GM12892 (cell line): ENCODE data around the gene SHC3.

Experiments used
- DNase-seq: peaks from one replicate; pipeline ENCODE4 v3.0.0; 2011; ENCODE audit not compliant: insufficient read length
- FAIRE-seq: peaks from 2 replicates; lab custom pipeline; 2011; peaks lifted over from hg19 to GRCh38; lab: Jason Lieb, UNC
- POLR2A ChIP-seq: IDR thresholded peaks from 2 replicates; pipeline ENCODE4 v1.6.1; 2011; ENCODE audit warnings: low read depth, low read length, control low read depth
- POLR2AphosphoS5 ChIP-seq: IDR thresholded peaks from 2 replicates; pipeline ENCODE4 v1.6.1; 2011; ENCODE audit warnings: low read depth, low read length, control low read depth
- TAF1 ChIP-seq: IDR thresholded peaks from 2 replicates; pipeline ENCODE4 v1.6.1; 2011; ENCODE audit warnings: low read depth, mild to moderate bottlenecking, control low read depth, low read length, borderline replicate concordance

Gene SHC3

DNA sequence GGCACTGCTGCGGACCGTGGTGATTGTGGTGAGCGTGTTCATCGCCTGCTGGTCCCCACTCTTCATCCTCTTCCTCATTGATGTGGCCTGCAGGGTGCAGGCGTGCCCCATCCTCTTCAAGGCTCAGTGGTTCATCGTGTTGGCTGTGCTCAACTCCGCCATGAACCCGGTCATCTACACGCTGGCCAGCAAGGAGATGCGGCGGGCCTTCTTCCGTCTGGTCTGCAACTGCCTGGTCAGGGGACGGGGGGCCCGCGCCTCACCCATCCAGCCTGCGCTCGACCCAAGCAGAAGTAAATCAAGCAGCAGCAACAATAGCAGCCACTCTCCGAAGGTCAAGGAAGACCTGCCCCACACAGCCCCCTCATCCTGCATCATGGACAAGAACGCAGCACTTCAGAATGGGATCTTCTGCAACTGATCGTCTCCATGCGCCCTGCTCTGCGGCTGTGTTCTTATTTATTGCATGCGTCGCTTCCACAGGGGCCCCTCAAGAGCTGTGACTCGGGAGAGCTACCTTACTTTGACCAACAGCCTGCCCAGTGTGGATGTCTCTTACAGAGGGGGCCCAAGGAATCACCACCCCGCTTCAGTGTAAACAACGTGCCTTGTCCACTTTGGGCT, 176.6 kb downstream of the SHC3 start:
- TF ChIP-seq TAF1 (no peak), POLR2A (no peak), POLR2AphosphoS5 (no peak)
- DNase-seq (no peak), FAIRE-seq (no peak)

DNA sequence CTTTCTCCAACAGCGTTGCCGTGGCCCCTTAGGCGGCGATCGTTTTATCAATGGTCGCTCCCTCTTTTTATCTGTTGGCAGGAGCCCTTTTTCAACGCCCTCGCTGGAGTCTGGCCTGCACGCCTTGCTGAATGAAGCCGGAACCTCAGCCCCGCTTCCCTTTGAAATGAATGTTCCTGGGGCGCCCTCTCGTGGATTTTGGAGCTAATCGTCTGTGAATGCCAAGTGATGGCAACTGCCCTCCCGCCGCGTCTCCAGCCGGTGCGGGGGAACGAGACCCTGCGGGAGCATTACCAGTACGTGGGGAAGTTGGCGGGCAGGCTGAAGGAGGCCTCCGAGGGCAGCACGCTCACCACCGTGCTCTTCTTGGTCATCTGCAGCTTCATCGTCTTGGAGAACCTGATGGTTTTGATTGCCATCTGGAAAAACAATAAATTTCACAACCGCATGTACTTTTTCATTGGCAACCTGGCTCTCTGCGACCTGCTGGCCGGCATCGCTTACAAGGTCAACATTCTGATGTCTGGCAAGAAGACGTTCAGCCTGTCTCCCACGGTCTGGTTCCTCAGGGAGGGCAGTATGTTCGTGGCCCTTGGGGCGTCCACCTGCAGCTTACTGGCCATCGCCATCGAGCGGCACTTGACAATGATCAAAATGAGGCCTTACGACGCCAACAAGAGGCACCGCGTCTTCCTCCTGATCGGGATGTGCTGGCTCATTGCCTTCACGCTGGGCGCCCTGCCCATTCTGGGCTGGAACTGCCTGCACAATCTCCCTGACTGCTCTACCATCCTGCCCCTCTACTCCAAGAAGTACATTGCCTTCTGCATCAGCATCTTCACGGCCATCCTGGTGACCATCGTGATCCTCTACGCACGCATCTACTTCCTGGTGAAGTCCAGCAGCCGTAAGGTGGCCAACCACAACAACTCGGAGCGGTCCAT, 177.4 kb downstream of the SHC3 start:
- peak; percentile 56 for DNase-seq
- no peak for FAIRE-seq
- TF ChIP-seq POLR2A (no peak), POLR2AphosphoS5 (no peak), TAF1 (no peak)

DNA sequence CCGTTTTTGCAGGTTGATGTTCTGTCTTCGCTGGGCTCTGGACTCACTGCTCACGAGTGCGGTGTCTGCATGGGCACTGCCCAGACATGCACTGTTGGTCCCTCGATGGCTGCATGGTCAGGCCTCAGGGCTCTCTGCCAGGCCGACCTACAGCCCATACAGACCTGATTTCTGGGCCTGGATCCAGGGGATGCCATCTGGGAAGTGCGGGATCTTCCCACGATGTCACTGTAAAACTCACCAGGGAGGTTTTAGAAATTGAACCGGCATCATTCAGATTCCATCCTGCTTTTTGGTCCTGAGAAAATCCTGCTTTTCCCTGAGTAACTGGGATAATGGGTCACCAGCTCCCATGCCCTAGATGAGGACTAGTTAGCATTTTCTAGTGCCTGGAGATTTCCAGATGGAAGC, 178.2 kb downstream of the SHC3 start:
- no peak for DNase-seq
- FAIRE-seq = no peak
- no peak for TF ChIP-seq POLR2A
- no peak for TF ChIP-seq TAF1
- no peak for TF ChIP-seq POLR2AphosphoS5

DNA sequence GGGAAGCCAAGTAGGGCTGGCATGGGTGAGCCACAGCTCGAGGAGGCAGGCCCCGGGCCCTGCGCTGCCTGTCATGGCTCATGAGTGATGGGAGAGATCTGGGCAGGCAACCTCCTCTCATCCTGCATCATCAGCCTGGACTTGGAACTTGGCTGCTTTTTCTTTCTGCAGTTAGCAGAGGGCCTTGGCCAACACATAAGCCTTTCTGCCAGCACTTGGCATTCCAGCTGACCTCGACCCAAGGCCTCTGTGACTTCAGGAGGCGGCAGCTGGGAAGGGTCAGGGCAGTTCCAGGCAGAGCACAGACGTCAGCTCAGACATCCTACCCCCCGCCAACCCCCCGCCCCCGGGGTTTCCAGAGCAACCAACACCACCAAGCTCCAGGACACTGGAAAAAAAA, 179.7 kb downstream of the SHC3 start:
- DNase-seq (no peak), FAIRE-seq (no peak)
- TF ChIP-seq TAF1 (no peak), POLR2AphosphoS5 (no peak), POLR2A (no peak)

DNA sequence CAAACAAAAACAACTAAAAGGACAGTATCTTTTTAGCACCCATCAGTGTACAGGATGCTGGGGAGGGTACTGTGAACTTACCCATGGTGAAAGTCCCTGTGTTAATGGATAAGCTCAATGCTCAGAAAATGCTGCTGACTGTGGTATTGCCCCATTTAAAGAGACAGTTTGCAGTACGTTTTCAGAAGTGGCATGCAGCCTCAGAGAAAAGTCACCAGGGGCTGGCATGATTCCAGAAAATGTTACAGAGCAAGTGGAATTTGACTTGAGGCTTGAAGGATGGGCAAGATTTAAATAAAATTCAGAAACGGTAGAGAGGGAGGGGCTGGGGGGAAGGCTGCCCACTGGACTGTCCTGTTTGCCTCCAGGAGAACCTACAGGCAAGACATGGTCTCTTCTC, 180.1 kb downstream of the SHC3 start:
- no peak for DNase-seq
- FAIRE-seq = no peak
- TF ChIP-seq POLR2A (no peak), POLR2AphosphoS5 (no peak), TAF1 (no peak)

DNA sequence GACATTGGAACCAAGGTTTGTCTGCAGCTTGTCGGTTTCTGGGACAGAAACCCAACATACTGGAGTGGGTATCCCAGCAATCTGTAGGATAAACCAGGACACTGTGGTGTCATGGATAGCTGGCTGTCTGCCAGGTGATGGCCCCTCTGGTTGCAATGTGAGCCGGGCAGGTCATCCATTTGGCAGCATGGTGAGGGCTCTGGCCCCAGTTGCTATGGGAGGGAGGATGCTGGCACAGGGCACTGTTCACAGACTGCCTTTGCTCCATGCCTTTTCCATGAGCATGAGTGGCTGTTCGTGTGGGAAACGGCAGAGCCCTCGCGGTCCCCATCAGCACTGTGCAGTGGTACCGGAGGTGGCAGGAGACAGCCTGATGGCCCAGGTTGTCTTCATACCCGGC, 181.0 kb downstream of the SHC3 start:
- FAIRE-seq = no peak
- no peak for TF ChIP-seq POLR2A
- TF ChIP-seq POLR2AphosphoS5 = no peak
- no peak for TF ChIP-seq TAF1
- no peak for DNase-seq

DNA sequence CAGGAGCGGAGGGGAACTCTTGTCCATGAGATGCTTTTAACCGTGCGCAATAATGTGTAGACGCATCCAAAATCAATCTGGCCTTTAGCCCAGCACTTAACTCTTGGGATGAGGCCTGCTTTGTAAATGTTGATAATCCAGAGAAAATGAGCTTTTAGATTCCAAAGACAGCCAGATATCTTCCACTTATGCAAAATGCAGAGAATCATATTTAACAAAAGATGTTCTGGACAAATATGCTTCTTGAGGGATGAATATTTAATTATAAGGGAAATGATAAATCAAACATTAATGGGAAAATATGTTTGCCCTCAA, 181.7 kb downstream of the SHC3 start:
- FAIRE-seq = no peak
- TF ChIP-seq POLR2AphosphoS5 (no peak), TAF1 (no peak), POLR2A (no peak)
- DNase-seq = no peak

DNA sequence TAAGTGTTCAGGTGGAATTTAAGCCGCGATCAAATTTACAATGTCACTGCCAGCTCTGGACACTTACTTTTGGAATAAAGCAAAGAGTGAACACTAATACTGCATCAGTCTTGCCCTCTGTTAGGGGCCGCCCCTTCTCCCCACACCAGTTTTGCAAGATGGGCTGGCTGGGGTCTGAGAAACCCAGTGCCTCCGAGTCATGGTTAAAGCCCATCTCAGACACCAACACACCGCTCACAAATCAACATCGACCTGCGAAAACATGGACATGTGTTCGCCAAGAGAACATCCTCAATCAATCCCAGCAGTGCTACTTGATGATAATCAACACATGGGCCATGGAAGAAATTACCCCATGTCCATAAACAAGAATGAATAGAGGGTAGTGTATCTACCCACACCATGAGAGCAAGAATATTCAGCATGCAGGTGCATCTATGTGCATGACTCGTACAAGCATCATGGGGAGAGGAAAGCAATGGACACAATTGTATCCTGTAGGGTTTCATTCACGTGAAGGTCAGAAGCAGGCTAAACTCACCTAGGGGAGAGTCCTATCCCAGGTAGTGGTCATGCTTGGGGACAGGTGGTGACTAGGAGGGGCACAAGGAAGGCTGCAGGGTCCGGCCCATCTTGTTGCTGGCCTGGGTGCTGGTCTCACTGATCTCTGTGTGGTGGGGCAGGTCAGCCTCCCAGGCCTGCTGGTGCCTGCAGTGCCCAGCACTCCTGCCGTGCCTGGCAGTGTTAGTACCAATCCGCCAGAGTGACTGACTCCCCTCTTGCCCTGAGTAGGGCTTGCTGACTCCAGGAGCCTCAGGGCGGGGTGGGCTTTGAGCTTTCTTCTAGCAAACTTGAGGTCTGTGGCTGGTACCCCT, 182.3 kb downstream of the SHC3 start:
- TF ChIP-seq POLR2AphosphoS5 (no peak), TAF1 (no peak), POLR2A (no peak)
- no peak for FAIRE-seq
- DNase-seq = no peak

DNA sequence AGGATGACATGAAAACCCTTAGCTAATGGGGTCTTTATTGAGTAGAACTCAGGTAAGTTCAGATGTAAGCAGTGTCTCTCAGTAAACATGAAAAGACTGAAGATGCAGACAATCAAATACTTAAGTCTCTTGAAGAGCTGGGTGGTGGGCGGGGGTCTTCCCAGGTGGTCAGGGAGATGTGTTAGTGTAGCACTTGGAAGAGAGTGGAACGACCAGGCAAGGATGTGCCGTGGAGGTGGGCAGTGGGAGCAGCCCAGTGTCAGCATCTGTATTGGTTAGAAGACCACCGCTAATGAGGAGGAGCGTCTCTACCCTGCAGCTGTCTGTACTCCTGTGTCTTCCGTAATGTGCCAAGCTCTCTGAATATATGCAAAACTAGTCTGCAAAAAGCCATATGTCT, 183.0 kb downstream of the SHC3 start:
- TF ChIP-seq TAF1 (no peak), POLR2A (no peak), POLR2AphosphoS5 (no peak)
- FAIRE-seq (no peak), DNase-seq (no peak)

DNA sequence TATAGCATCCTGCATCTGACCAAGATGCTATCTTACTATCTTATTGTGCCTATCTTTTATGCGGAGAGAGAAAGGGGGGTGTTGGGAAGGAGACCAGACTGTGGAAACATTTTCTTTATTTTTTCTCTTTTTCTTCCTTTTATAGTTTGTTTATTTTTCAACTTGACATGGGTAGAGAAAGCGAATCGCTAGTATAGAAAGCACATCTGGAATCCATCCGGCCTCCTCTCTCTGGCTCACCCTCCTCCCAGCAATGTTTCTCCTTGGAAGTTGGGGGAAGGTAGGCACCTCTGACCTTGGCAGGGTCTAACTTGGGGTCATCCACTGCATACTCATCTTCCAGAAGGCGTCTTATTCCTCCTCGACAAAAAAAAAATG, 183.4 kb downstream of the SHC3 start:
- DNase-seq (no peak), FAIRE-seq (no peak)
- TF ChIP-seq TAF1 (no peak), POLR2A (no peak), POLR2AphosphoS5 (no peak)

DNA sequence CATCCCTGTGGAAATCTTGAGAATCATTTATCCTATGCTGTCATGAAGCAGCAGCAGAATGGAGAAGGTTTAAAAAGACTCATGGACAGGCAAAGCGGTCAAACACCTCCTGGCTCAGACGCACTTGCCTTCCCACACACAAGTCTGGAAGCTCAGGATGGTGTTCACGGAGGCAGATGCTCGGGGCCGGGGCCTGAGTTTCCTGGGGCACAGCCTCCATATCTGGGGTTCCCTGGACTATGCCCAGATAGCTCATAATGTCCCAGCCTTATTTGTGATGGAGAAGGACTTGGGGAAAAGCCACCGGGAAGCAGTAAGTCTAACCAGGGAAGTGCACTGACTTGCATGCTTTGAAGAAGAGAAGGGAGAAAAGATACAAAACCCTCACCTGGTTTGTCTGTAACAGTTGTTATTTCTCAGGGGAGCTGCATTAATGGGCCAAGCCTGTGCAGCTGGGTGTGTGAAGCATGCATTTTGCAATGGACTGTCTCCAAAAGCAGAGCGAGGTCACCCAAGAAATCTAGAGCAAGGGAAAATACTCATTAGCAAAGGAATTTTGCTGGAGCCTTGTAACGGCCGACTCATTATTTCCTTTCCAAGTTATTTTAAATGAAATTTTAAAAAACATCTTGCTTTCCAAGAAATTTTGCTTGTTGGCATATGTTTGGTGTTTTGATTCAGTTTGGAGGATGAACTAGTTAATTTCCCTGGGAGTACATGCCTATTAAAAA, 184.0 kb downstream of the SHC3 start:
- no peak for TF ChIP-seq POLR2A
- TF ChIP-seq POLR2AphosphoS5 = no peak
- TF ChIP-seq TAF1 = no peak
- FAIRE-seq (no peak), DNase-seq (no peak)
